Upper lobe of left lung (tissue), 6 donors: ENCODE measurements around the gene RARB. TPM values are rescaled to one million over a fixed set of nuclear protein-coding genes. Genes with fewer than 3 reads are reported as not detected.

Source experiments
- ATAC-seq, 2 donors: fragments of 200-7000 bp; cut with Tn5 transposase; one replicate each; pipeline ENCODE4 v1.9.1; 2022; ENCODE audit warnings: mild to moderate bottlenecking in 2 of 2, moderate library complexity in 2 of 2; ENCODE audit not compliant: low FRiP score in 2 of 2
- DNase-seq, 2 donors: peaks; one replicate each; pipeline ENCODE4 v3.0.0-alpha.2; 2019 to 2020
- H3K27ac ChIP-seq, 4 donors: fragments of 200-600 bp; sonication (generic); one replicate each; pipeline ENCODE4 v1.5.1; 2016 to 2019
- H3K27me3 ChIP-seq, 4 donors: fragments of 200-600 bp; sonication (generic); one replicate each; pipeline ENCODE4 v1.5.1; 2017 to 2019
- H3K36me3 ChIP-seq, 4 donors: fragments of 200-600 bp; sonication (generic); one replicate each; pipeline ENCODE4 v1.5.1; 2016 to 2019
- H3K4me1 ChIP-seq, 4 donors: fragments of 200-600 bp; sonication (generic); one replicate each; pipeline ENCODE4 v1.5.1; 2018 to 2019
- H3K4me3 ChIP-seq, 4 donors: fragments of 200-600 bp; sonication (generic); one replicate each; pipeline ENCODE4 v1.5.1; 2017 to 2019; ENCODE audit warnings: mild to moderate bottlenecking in 2 of 4, moderate library complexity in 1 of 4
- H3K9me3 ChIP-seq, 4 donors: fragments of 200-600 bp; sonication (generic); one replicate each; pipeline ENCODE4 v1.5.1; 2018 to 2019
- EP300 ChIP-seq, 4 donors: sonication (generic); formaldehyde crosslinking; IDR thresholded peaks; one replicate each; pipeline ENCODE4 v1.5.1; 2017; ENCODE audit warnings: antibody characterized with exemption in 4 of 4, control low read depth in 2 of 4
- POLR2A ChIP-seq, 4 donors: fragments of 450-650 bp; IDR thresholded peaks; one replicate each; pipeline ENCODE4 v1.5.1; 2016 to 2017; ENCODE audit warnings: antibody characterized with exemption in 4 of 4, mild to moderate bottlenecking in 2 of 4
- POLR2AphosphoS5 ChIP-seq, 2 donors: sonication (generic); formaldehyde crosslinking; IDR thresholded peaks; one replicate each; pipeline ENCODE4 v1.5.1; 2017; ENCODE audit warnings: antibody characterized with exemption in 2 of 2
- WGBS, 2 donors: methylation state at CpG; one replicate each; pipeline ENCODE4 v1.1.5; 2017 to 2018; 5-methylcytosine and 5-hydroxymethylcytosine counted together
- total RNA-seq, 6 donors: library from RNA; depleted of rRNA in 4 of 6; stranded (reverse); fragments of >200 nt in 4 of 6; gene quantifications; one replicate each; pipeline versions ENCODE4 v1.1.0 to v1.2.1, GENCODE V29; 2016 to 2021
- TF ChIP-seq, protein P1 (sequence below), 6 experiments: fragments of 450-650 bp in 4 of 6; fragments of 200-600 bp in 2 of 6; sonication (generic) in 2 of 6; IDR thresholded peaks; one replicate each; pipeline ENCODE4 v1.5.1; 2016 to 2019; ENCODE audit warnings: antibody characterized with exemption in 6 of 6
- donor health status: DM: no; HTN: no; CAD: no; lungs with moderate emphysema.
- donor health status: DM: no; HTN: yes; CAD: no; lungs with severe emphysema.

RARB gene
- total RNA-seq, 6 donors from 2014 or later: 3.9 to 15.4 (median 6.4) TPM

DNA sequence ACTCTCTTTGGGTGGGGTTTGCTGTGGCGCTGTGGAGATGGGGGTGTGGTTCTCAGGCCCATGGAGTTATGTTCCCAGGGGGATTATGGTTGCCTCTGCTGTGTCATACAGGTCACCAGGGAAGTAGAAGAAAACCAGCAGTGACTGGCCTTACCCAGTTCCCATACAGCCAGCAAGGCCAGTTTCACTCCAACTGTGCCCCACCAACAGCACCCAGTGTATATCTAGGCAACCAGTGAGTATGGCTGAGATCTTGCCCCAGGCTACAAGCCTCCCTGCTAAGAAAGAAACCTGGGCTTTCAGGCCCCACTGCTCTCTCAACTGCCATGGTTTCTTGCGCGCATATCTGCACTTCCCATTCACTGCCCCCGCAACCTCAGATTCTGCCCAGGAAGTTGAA is 31.4 kb upstream of the RARB start:
- H3K27ac ChIP-seq: no peak overlapping the region
- no peaks in the 10 kb centered on the region for H3K9me3 ChIP-seq
- TF ChIP-seq EP300 (IDR thresholded peaks at IDR 0.05): no peak
- TF ChIP-seq, protein P1, sequence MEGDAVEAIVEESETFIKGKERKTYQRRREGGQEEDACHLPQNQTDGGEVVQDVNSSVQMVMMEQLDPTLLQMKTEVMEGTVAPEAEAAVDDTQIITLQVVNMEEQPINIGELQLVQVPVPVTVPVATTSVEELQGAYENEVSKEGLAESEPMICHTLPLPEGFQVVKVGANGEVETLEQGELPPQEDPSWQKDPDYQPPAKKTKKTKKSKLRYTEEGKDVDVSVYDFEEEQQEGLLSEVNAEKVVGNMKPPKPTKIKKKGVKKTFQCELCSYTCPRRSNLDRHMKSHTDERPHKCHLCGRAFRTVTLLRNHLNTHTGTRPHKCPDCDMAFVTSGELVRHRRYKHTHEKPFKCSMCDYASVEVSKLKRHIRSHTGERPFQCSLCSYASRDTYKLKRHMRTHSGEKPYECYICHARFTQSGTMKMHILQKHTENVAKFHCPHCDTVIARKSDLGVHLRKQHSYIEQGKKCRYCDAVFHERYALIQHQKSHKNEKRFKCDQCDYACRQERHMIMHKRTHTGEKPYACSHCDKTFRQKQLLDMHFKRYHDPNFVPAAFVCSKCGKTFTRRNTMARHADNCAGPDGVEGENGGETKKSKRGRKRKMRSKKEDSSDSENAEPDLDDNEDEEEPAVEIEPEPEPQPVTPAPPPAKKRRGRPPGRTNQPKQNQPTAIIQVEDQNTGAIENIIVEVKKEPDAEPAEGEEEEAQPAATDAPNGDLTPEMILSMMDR (IDR thresholded peaks at IDR 0.05): no peak
- no peak for TF ChIP-seq POLR2AphosphoS5 (IDR thresholded peaks at IDR 0.05)
- no peak for TF ChIP-seq POLR2A (IDR thresholded peaks at IDR 0.05)
- DNase-seq (no peak), ATAC-seq (no peak)
- H3K27me3 ChIP-seq: no peaks in the 10 kb centered on the region
- H3K4me1 ChIP-seq: no peaks in the 10 kb centered on the region
- H3K4me3 ChIP-seq: no peak overlapping the region
- H3K36me3 ChIP-seq: no peaks in the 10 kb centered on the region
- WGBS, 2 donors: 91 to 93% methylated on average over 4 of the region's 4 CpGs

DNA sequence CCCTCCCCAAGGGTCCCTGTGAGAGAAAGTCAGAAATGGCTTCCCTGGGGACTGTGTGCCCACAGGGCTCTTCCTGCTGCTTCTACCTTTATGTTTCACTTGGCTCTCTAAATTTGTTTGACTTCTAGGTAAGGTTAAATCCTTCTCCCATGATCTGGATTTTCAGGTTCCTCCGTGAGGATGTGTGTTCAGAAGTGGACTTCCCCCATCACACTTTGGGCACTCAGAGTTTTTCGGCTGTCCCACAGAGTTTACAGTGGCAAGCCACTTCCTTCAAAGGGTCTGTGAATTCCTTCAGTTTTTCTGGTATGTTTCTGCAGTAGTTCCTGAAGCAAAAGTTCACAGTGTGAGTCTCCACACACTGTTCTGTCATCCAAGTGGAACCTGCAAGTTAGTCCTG is 30.9 kb upstream of the RARB start:
- DNase-seq (no peak), ATAC-seq (no peak)
- no peaks in the 10 kb centered on the region for H3K4me1 ChIP-seq
- no peaks in the 10 kb centered on the region for H3K36me3 ChIP-seq
- 77 to 78% methylated on average over 2 of the region's 2 CpGs for WGBS, 2 donors
- no peak for TF ChIP-seq POLR2AphosphoS5 (IDR thresholded peaks at IDR 0.05)
- TF ChIP-seq, protein P1 (IDR thresholded peaks at IDR 0.05): no peak
- no peaks in the 10 kb centered on the region for H3K27me3 ChIP-seq
- no peak overlapping the region for H3K4me3 ChIP-seq
- H3K9me3 ChIP-seq: no peaks in the 10 kb centered on the region
- H3K27ac ChIP-seq: no peak overlapping the region

- no peak for DNase-seq
- Histone ChIP-seq H3K27ac (no peak overlapping the region), H3K4me1 (no peaks in the 10 kb centered on the region), H3K9me3 (no peaks in the 10 kb centered on the region), H3K36me3 (no peaks in the 10 kb centered on the region), H3K27me3 (no peaks in the 10 kb centered on the region), H3K4me3 (no peak overlapping the region)
- 66 to 74% methylated on average over 1 of the region's 1 CpG for WGBS, 2 donors
- no peak for ATAC-seq
- TF ChIP-seq EP300 (IDR thresholded peaks at IDR 0.05): no peak
- TF ChIP-seq, protein P1 (IDR thresholded peaks at IDR 0.05): no peak
- no peak for TF ChIP-seq POLR2A (IDR thresholded peaks at IDR 0.05)
- TF ChIP-seq POLR2AphosphoS5 (IDR thresholded peaks at IDR 0.05): no peak
These were observed 27.5 kb upstream of the RARB start for GRCh38 chr3:25400587-25400986.

GRCh38 chr3:25403968-25404367 is 24.1 kb upstream of the RARB start:
- WGBS, 2 donors: 83 to 85% methylated on average over 4 of the region's 4 CpGs
- no peaks in the 10 kb centered on the region for H3K9me3 ChIP-seq
- no peak for DNase-seq
- ATAC-seq: no peak
- no peaks in the 10 kb centered on the region for H3K4me1 ChIP-seq
- no peaks in the 10 kb centered on the region for H3K27me3 ChIP-seq
- H3K36me3 ChIP-seq: no peaks in the 10 kb centered on the region
- no peak for TF ChIP-seq POLR2A (IDR thresholded peaks at IDR 0.05)
- TF ChIP-seq POLR2AphosphoS5 (IDR thresholded peaks at IDR 0.05): no peak
- TF ChIP-seq EP300 (IDR thresholded peaks at IDR 0.05): no peak
- TF ChIP-seq, protein P1 (IDR thresholded peaks at IDR 0.05): no peak
- H3K27ac ChIP-seq: no peak overlapping the region
- H3K4me3 ChIP-seq: no peak overlapping the region

DNA sequence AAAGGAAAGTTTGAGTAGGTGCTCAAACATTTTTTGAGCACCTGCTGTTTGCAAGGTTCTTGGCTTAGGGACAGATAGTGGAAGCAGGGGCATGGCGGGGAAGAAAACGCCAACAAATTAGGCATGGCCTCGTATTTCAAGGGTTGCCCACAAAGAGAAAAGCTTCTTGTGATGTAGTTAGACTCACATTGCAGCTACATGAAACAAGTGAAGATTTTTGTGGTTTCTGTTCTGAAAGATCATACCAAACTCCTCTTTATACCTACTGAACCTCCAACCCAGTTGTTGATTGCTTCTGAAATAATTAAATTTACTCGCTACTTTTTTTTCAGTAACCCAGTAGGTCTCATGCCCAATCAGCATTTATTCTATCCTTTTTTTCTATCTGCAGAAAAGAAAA is 23.5 kb upstream of the RARB start:
- Histone ChIP-seq H3K27ac (no peak overlapping the region), H3K36me3 (no peaks in the 10 kb centered on the region), H3K4me3 (no peak overlapping the region), H3K9me3 (no peaks in the 10 kb centered on the region), H3K27me3 (no peaks in the 10 kb centered on the region), H3K4me1 (no peaks in the 10 kb centered on the region)
- ATAC-seq (no peak), DNase-seq (no peak)
- TF ChIP-seq POLR2A (IDR thresholded peaks at IDR 0.05) (no peak), POLR2AphosphoS5 (IDR thresholded peaks at IDR 0.05) (no peak), EP300 (IDR thresholded peaks at IDR 0.05) (no peak)
- TF ChIP-seq, protein P1 (IDR thresholded peaks at IDR 0.05): no peak
- WGBS, 2 donors: 89 to 91% methylated on average over 4 of the region's 4 CpGs
